CD4-positive, alpha-beta T cell treated with Interleukin-4 for 4 hours (primary cell): ENCODE data around the gene CAPZA1.

Experiments used
- DNase-seq: peaks from one replicate; pipeline ENCODE4 v3.0.0-alpha.2; 2020

The CAPZA1 gene

DNA sequence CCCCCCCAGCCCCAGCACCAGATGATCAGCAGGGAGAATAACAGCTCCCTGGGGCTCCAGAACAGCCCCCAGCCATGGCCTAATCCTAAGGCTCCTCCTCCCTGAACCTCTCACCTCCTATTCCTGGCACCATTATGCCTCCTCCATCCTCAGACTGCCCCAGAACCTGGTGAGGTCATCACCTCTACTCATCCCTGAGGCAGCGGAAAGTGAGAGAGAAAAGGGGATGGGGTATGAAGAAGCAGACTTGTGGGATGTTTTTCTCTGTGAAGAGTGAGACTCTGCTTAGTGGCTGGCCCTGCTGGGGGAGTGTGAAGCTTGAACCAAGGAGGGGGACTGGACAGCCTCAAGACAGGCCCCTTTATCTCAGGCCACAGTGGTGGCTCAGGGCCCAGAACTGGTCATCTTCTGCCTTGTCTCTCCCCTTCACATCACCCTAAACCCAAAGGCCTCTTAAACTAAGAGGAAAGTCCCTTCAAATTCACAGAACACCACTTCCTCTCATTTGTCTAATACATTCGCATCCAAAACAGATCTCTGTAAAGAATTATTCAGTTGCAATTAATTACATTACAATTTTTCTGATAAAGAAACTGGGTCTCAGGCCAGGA, 97.7 kb downstream of the CAPZA1 start:
- DNase-seq = no peak

DNA sequence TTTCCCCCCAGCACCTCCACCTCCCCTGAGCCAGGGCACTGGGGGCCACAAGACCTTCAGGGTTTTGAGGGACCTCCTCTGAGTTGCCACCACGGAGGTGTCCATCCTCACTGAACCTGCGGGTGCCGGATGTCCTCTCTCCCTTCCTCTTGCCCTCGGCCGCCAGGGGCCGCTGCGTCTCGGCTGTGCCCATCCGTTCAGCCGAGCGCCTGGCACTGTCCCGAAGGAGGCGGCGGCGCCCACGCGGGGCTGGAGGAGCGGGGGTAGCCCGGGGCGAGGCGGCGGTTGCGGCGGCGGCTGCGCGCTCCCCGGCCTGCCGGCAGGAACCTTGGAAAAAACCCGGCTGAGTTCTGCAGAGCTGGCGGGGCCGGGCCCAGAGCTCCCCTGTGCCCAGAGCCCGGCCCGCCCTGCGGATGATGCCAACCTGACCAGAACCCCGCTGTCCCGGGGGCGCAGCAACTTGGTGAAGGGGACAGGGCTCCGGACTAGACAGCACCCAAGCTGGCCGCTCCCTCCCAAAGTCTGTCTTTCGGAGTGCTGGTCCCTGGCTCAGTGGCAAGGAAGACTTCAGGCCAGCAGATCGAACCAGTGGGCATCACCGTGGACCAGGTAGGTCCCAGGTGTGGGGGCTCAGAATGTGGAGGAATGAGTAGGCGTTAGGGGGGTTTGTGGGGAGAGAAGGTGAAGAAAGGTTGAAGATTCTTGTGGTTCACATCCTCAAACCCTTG, 99.2 kb downstream of the CAPZA1 start:
- DNase-seq = peak; percentile 66

DNA sequence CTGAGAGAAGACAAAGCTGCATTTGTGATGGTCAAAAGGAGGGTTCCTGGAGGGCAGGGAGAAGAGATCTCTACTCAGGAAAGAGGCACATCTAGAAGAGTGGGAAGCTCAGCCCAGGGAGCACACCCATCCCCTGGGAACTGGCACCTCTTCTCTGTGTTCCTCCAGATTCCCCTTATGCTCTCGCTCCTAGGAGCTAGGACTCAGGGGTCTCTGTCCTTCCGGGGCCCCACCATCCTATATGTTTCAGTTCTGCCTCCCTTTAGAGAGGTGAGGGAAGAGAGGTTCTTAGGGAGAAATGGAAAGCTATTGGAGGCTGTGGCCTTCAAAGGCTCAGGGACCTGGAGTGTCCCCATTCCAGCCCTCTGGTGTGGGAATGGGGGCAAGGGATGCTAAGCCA, 100.1 kb downstream of the CAPZA1 start:
- DNase-seq = no peak

DNA sequence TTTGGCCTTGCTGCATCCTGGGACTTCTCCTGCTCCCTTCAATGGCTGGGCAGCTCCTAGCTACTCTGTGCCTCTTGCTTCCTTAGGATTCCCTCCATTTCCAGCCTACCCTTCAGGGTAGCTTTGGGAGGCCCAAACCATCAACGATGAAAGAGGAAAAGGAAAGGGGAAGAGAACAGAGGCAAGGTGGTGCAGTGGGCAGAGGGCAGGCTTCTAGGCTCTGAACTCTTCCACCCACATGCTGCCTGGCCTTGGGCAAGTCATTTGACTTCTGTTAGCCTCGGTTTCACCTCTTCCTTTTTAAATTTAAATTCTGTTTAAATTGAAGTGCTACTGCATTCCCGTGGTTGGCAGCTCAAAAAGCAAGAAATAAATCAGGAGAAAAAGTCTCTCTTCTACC, 101.2 kb downstream of the CAPZA1 start:
- no peak for DNase-seq
